Left renal pelvis (tissue), 4 donors: ENCODE measurements around the gene LAMC1. TPM values are rescaled to one million over a fixed set of nuclear protein-coding genes. Genes with fewer than 3 reads are reported as not detected.

Experiments used
- DNase-seq, 4 donors: peaks; one replicate each; pipeline ENCODE4 v3.0.0-alpha.2; 2013; ENCODE audit warnings: low read depth in 4 of 4, low spot score in 3 of 4
- polyA plus RNA-seq, 4 donors: library from polyadenylated mRNA; unstranded; fragments of 120-200 nt; gene quantifications; one replicate each; pipeline ENCODE4 v1.2.1, GENCODE V29; 2013; ENCODE audit not compliant: insufficient read length in 4 of 4

LAMC1 gene
- polyA plus RNA-seq, 4 donors: 218 to 345 (median 270) TPM

- DNase-seq: no peak
Observed at GRCh38 chr1:183180634-183181056, 157.4 kb downstream of the LAMC1 start.

GRCh38 chr1:183185941-183186490 lies 162.8 kb downstream of the LAMC1 start, which contains the start of gene LAMC2:
TSS of gene LAMC2 (plus strand) at chr1:183186264. CDS start at chr1:183186353, 89 bp downstream.
- DNase-seq: peak in 2 of 4 donors; percentile 33 to 39

- DNase-seq: no peak
Observed at GRCh38 chr1:183186841-183187240, 163.6 kb downstream of the LAMC1 start.

DNA sequence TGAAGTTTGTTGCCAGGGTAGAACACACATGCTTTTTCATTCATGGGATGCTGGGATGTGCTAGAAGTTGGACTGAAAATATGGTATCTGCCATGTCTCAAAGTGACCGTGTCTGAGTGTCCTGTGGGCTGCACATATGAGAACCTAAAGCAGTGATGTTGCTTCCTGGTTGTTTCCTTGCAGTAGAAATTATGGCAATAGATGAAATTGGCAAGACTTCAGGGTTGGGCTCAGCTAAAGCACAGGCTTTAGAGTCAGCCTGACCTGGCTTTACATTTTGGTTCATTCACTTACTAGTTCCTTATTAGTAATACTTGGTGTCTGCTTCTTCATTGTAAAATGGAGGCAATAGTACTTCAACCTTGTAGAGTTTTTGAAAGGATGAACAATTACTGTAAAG lies 165.0 kb downstream of the LAMC1 start:
- DNase-seq: no peak

DNA sequence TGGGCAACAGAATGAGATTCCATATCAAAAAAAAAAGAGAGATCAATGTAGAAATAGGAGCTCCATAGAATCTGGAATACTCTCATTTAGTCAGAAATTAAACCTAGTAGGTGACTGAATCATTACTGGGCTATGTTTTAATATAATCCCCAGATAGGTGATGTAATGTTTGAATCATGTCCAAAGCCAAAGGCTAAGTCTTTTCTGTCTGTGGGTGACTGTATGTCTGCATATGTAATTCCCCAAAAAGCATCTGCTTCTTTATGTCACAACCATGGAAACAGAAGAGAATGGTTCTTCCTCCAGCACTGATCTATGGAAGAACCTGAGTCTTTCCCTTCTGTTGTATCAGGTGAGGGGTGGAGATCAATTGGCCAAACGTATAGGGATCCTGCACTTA lies 168.6 kb downstream of the LAMC1 start:
- no peak for DNase-seq

GRCh38 chr1:183193963-183194525 lies 170.8 kb downstream of the LAMC1 start:
- DNase-seq: no peak

DNA sequence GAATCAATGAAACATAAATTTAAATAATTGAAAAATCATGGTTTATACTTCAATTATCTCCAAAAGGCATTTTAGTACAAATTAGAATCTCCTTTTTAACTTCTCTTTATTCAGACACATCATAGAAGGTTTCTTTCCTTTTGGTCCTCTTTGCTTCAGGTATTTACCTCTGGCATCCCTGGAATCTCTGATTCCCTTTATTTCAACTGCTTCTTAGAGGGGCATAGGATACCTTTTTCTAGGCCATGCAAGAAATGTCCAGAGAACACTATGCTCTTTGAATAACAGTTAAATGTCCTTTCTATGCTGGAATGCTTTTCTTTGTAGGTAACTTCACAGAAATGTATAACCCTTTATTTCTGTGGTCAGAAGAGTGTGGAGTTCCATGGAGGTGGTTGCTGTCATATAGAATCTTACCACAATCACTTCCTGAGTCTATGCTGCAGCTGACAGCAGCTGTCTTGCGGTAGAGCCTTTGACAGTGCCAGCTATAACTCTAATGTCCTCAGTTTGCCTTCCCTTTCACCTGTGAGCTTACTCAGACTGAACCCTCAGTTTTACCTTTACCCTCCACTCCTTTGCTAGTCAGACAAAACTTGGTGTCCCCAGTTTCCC lies 171.4 kb downstream of the LAMC1 start:
- DNase-seq: no peak

DNA sequence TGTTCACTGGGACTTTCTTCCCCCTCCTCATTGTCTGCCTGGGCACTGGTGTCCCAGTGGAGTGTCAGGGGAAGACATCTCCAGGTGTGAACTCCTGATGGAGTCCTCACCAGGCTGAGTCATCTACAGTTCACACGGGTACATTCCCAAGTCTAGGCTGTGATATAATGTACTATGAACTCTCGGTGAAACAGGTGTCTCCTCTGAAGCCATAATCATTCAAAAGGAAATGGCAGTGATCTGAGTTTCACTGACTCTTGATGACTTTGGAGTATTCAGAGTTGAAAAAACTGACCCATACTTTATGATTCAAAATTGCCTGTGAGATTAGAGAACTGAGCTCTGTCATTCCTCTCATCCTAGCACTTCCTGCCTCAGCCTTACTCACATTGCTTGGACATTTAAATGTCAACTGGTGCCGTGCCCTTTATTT lies 171.9 kb downstream of the LAMC1 start:
- no peak for DNase-seq

Other genes with a start within 250 kb of the LAMC1 start
- 10 to 100 TPM in 2 of 4 donors, 1 to 10 TPM in 2; 8.0 to 12.3 (median 10.1) TPM for gene NPL, start 233.6 kb upstream of the LAMC1 start, polyA plus RNA-seq
- 100 to 1,000 TPM; 186 to 291 (median 280) TPM for gene DHX9, start 184.1 kb upstream of the LAMC1 start, polyA plus RNA-seq
- under 1 TPM; 0.32 to 0.72 (median 0.39) TPM for gene SHCBP1L, start 70.3 kb upstream of the LAMC1 start, polyA plus RNA-seq
- 1 to 10 TPM; 1.9 to 6.7 (median 5.2) TPM for gene LAMC2, start 162.8 kb downstream of the LAMC1 start, polyA plus RNA-seq